Tibial artery (tissue), 4 donors: ENCODE measurements around the gene GALNT17.
A peak's percentile ranks its signal among the peaks of the same experiment; 100 is the strongest.

ENCODE experiments used
- DNase-seq, 2 donors: peaks; one replicate each; pipeline ENCODE4 v3.0.0-alpha.2; 2019
- H3K27ac ChIP-seq, 2 donors: fragments of 200-600 bp; sonication (generic) in 1 of 2; 1 replicate in 1 of 2; 2 replicates in 1 of 2; pipeline ENCODE4 v1.5.1; 2018 to 2019; ENCODE audit warnings: mild to moderate bottlenecking in 1 of 2
- H3K27me3 ChIP-seq, 2 donors: fragments of 200-600 bp; sonication (generic) in 1 of 2; one replicate each; pipeline versions ENCODE4 v1.5.1 to v1.6.0; 2016 to 2019
- H3K36me3 ChIP-seq, 3 donors: fragments of 200-600 bp; sonication (generic) in 2 of 3; one replicate each; pipeline ENCODE4 v1.5.1; 2016 to 2019; ENCODE audit warnings: mild to moderate bottlenecking in 2 of 3
- H3K4me1 ChIP-seq, 4 donors: fragments of 200-600 bp; sonication (generic) in 2 of 4; 1 replicate in 3 of 4; 2 replicates in 1 of 4; pipeline ENCODE4 v1.5.1; 2016 to 2019
- H3K4me3 ChIP-seq, 2 donors: fragments of 200-600 bp; sonication (generic) in 1 of 2; 1 replicate in 1 of 2; 2 replicates in 1 of 2; pipeline ENCODE4 v1.5.1; 2018 to 2019; ENCODE audit warnings: mild to moderate bottlenecking in 2 of 2
- H3K9me3 ChIP-seq, 3 donors: fragments of 200-600 bp; sonication (generic) in 1 of 3; one replicate each; pipeline ENCODE4 v1.5.1; 2016 to 2019
- intact Hi-C: fragments of 100-400 bp; cut with DNase I; formaldehyde crosslinking; loops from one replicate; pipeline ENCODE4 v1.15.0; 2023; ENCODE audit warnings: low total_unique reads
- TF ChIP-seq, protein P1 (sequence below), 2 experiments: fragments of 200-600 bp in 1 of 2; fragments of 450-650 bp in 1 of 2; IDR thresholded peaks; one replicate each; pipeline ENCODE4 v1.5.1; 2017 to 2019; ENCODE audit warnings: antibody characterized with exemption in 2 of 2, mild to moderate bottlenecking in 1 of 2, moderate library complexity in 1 of 2

GALNT17 gene

GRCh38 chr7:71740174-71740560, 608.2 kb downstream of the GALNT17 start:
- no peaks in the 10 kb centered on the region for H3K27me3 ChIP-seq
- no peak overlapping the region for H3K27ac ChIP-seq
- intact Hi-C loops = no loop called here
- H3K4me3 ChIP-seq = no peak overlapping the region
- TF ChIP-seq, protein P1, sequence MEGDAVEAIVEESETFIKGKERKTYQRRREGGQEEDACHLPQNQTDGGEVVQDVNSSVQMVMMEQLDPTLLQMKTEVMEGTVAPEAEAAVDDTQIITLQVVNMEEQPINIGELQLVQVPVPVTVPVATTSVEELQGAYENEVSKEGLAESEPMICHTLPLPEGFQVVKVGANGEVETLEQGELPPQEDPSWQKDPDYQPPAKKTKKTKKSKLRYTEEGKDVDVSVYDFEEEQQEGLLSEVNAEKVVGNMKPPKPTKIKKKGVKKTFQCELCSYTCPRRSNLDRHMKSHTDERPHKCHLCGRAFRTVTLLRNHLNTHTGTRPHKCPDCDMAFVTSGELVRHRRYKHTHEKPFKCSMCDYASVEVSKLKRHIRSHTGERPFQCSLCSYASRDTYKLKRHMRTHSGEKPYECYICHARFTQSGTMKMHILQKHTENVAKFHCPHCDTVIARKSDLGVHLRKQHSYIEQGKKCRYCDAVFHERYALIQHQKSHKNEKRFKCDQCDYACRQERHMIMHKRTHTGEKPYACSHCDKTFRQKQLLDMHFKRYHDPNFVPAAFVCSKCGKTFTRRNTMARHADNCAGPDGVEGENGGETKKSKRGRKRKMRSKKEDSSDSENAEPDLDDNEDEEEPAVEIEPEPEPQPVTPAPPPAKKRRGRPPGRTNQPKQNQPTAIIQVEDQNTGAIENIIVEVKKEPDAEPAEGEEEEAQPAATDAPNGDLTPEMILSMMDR (IDR thresholded peaks at IDR 0.05) = no peak
- DNase-seq = no peak
- H3K9me3 ChIP-seq = no peaks in the 10 kb centered on the region
- H3K36me3 ChIP-seq = no peaks in the 10 kb centered on the region
- H3K4me1 ChIP-seq = no peaks in the 10 kb centered on the region

- Histone ChIP-seq H3K4me3 (no peak overlapping the region), H3K27ac (no peak overlapping the region), H3K27me3 (peaks cover 0 to 13% of the 10 kb centered on the region in 2 donors), H3K36me3 (no peaks in the 10 kb centered on the region), H3K4me1 (no peaks in the 10 kb centered on the region), H3K9me3 (no peaks in the 10 kb centered on the region)
- TF ChIP-seq, protein P1 (IDR thresholded peaks at IDR 0.05) = no peak
- intact Hi-C loops = no loop called here
- DNase-seq = no peak
These were observed 614.1 kb downstream of the GALNT17 start for GRCh38 chr7:71746006-71746405.

- intact Hi-C loops = no loop called here
- Histone ChIP-seq H3K36me3 (no peaks in the 10 kb centered on the region), H3K9me3 (no peaks in the 10 kb centered on the region), H3K27me3 (peaks cover 0 to 41% of the 10 kb centered on the region in 2 donors), H3K4me3 (no peak overlapping the region), H3K27ac (no peak overlapping the region), H3K4me1 (peaks cover 0 to 8% (median 0%) of the 10 kb centered on the region in 4 donors)
- DNase-seq = no peak
- TF ChIP-seq, protein P1 (IDR thresholded peaks at IDR 0.05) = no peak
These were observed 618.3 kb downstream of the GALNT17 start for GRCh38 chr7:71750290-71750689.

- H3K27me3 ChIP-seq = peaks cover 0 to 38% of the 10 kb centered on the region in 2 donors
- no peaks in the 10 kb centered on the region for H3K36me3 ChIP-seq
- no peak overlapping the region for H3K27ac ChIP-seq
- no peaks in the 10 kb centered on the region for H3K9me3 ChIP-seq
- TF ChIP-seq, protein P1 (IDR thresholded peaks at IDR 0.05) = peak in 1 of 2 experiments; percentile 34
- DNase-seq = no peak
- intact Hi-C loops = no loop called here
- no peak overlapping the region for H3K4me3 ChIP-seq
- peaks cover 0 to 8% (median 0%) of the 10 kb centered on the region in 4 donors for H3K4me1 ChIP-seq
These were observed 620.4 kb downstream of the GALNT17 start for GRCh38 chr7:71752171-71752935.

DNA sequence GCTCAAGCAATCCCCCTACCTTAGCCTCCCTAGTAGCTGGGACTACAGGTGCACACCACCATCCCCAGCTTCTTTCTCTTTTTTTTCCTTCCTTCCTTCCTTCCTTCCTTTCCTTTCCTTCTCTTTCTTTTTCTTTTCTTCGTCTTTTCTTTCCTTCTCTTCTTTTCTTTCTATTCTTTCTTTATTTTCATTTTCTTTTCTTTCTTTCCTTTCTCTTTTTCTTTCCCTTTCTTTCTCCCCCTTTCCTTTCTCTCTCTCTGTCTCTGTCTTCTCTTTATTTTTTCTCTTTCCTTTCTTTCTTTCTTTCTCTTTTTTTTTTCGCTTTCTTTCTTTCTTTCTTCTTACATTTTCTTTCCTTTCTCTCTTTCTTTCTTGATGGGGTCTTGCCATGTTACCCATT, 621.3 kb downstream of the GALNT17 start:
- Histone ChIP-seq H3K4me1 (peaks cover 0 to 8% (median 0%) of the 10 kb centered on the region in 4 donors), H3K27me3 (peaks cover 0 to 38% of the 10 kb centered on the region in 2 donors), H3K4me3 (no peak overlapping the region), H3K36me3 (no peaks in the 10 kb centered on the region), H3K27ac (no peak overlapping the region), H3K9me3 (no peaks in the 10 kb centered on the region)
- intact Hi-C loops = no loop called here
- TF ChIP-seq, protein P1 (IDR thresholded peaks at IDR 0.05) = no peak
- no peak for DNase-seq
